K562 (cell line): Measurements from ENCODE around the gene DHRS13. TPM values are rescaled to one million over a fixed set of nuclear protein-coding genes. Genes with fewer than 3 reads are reported as not detected.

Experiments used
- CBX5 ChIP-seq: IDR thresholded peaks from 2 replicates; pipeline ENCODE4 v1.6.1; 2014; ENCODE audit warnings: low read depth, borderline replicate concordance
- EZH2 ChIP-seq: IDR thresholded peaks from 2 replicates; pipeline ENCODE4 v1.6.1; 2012; ENCODE audit warnings: low read depth, mild to moderate bottlenecking, inconsistent platforms, low read length, borderline replicate concordance
- GTF3C2 ChIP-seq: IDR thresholded peaks from 3 replicates; pipeline ENCODE4 v1.6.1; 2011; ENCODE audit warnings: borderline replicate concordance, mild to moderate bottlenecking, moderate library complexity; ENCODE audit not compliant: insufficient read length; ENCODE audit errors: extremely low read depth
- HINFP ChIP-seq: fragments of 450-650 bp; conservative IDR thresholded peaks from 2 replicates; pipeline ENCODE4 v1.6.1; 2016; ENCODE audit warnings: missing genetic modification characterization, low read depth, mild to moderate bottlenecking, control low read depth, missing compliant biosample characterization
- HMG20A ChIP-seq: fragments of 450-650 bp; formaldehyde crosslinking; conservative IDR thresholded peaks from 2 replicates; pipeline ENCODE4 v1.4.0; 2020; ENCODE audit warnings: mild to moderate bottlenecking, mixed read lengths
- IRF9 ChIP-seq: fragments of 450-650 bp; IDR thresholded peaks from 2 replicates; pipeline ENCODE4 v1.6.1; 2016; ENCODE audit warnings: missing biosample characterization, missing genetic modification characterization
- NELFE ChIP-seq: IDR thresholded peaks from 2 replicates; pipeline ENCODE4 v1.6.1; 2011; ENCODE audit warnings: mild to moderate bottlenecking; ENCODE audit not compliant: insufficient read depth, insufficient read length
- POU5F1 ChIP-seq: fragments of 150-350 bp; IDR thresholded peaks from 2 replicates; pipeline ENCODE4 v1.6.1; 2014; ENCODE audit warnings: borderline replicate concordance, low read length, low read depth, mild to moderate bottlenecking; ENCODE audit not compliant: partially characterized antibody
- PTTG1 ChIP-seq: fragments of 450-650 bp; IDR thresholded peaks from 2 replicates; pipeline ENCODE4 v1.6.1; 2016; ENCODE audit warnings: low read depth, mild to moderate bottlenecking, missing genetic modification characterization, missing compliant biosample characterization
- RBM34 ChIP-seq: fragments of 200-400 bp; formaldehyde crosslinking; IDR thresholded peaks from 2 replicates; pipeline ENCODE4 v1.6.1; 2018; ENCODE audit warnings: low read length, borderline replicate concordance; ENCODE audit not compliant: insufficient read depth
- TCFL5 ChIP-seq: fragments of 250-450 bp; sonication (Bioruptor Pico); conservative IDR thresholded peaks from 2 replicates; pipeline ENCODE4 v1.6.1; 2021; ENCODE audit warnings: mild to moderate bottlenecking, moderate library complexity, matching md5 sums
- TEAD2 ChIP-seq: fragments of 450-650 bp; IDR thresholded peaks from 2 replicates; pipeline ENCODE4 v1.6.1; 2016; ENCODE audit warnings: missing genetic modification characterization, control low read depth, missing compliant biosample characterization
- ZKSCAN3 ChIP-seq: fragments of 250-450 bp; sonication (Bioruptor Pico); IDR thresholded peaks from 2 replicates; pipeline ENCODE4 v1.4.0; 2020
- ZNF174 ChIP-seq: fragments of 250-450 bp; sonication (Bioruptor Pico); IDR thresholded peaks from 2 replicates; pipeline ENCODE4 v1.4.0; 2020; ENCODE audit warnings: mild to moderate bottlenecking
- ZNF232 ChIP-seq: sonication (generic); formaldehyde crosslinking; IDR thresholded peaks from 2 replicates; pipeline ENCODE4 v1.8.0; 2022; ENCODE audit warnings: mild to moderate bottlenecking, missing genetic modification reagents
- polyA plus RNA-seq, 8 experiments: library from polyadenylated mRNA; depleted of rRNA in 4 of 8; stranded (reverse) in 5 of 8; unstranded in 3 of 8; fragments of >200 nt; fragmentation: Nextera tagmentation in 2 of 8; fragmentation: Illumina TruSeq in 1 of 8; extraction: Ambion mirVana in 2 of 8; extraction: Trizol in 1 of 8; gene quantifications; 2 replicates each; pipeline versions ENCODE4 v1.2.1 to v1.2.3, GENCODE V29; 2011 to 2014; ENCODE audit warnings: inconsistent platforms in 1 of 8, missing spikeins in 1 of 8
- total RNA-seq, 7 experiments: library from RNA; depleted of rRNA in 6 of 7; stranded (reverse); fragments of >200 nt in 6 of 7; fragmentation: Illumina TruSeq in 2 of 7; extraction: Trizol in 2 of 7; gene quantifications; 2 replicates each; pipeline versions ENCODE4 v1.2.1 to v1.2.3, GENCODE V29; 2011 to 2021; ENCODE audit warnings: low replicate concordance in 1 of 7
- TF ChIP-seq, protein P1 (sequence below): fragments of 450-650 bp; formaldehyde crosslinking; IDR thresholded peaks from 2 replicates; pipeline ENCODE4 v1.4.0; 2020; ENCODE audit warnings: mild to moderate bottlenecking, moderate library complexity
- TF ChIP-seq, protein P2 (sequence below): fragments of 250-450 bp; sonication (Bioruptor Pico); IDR thresholded peaks from 2 replicates; pipeline ENCODE4 v1.8.0; 2022; ENCODE audit warnings: moderate library complexity, mild to moderate bottlenecking, inconsistent platforms
- TF ChIP-seq, protein P3 (sequence below): fragments of 250-450 bp; sonication (Bioruptor Pico); IDR thresholded peaks from 2 replicates; pipeline ENCODE4 v1.8.0; 2022; ENCODE audit warnings: moderate library complexity, mild to moderate bottlenecking, inconsistent platforms

The DHRS13 gene
- total and polyA plus RNA-seq, 9 of the 15 experiments (the other 6 are each of a cell fraction or from before 2014, with no cell fraction given): 0.32 to 52.3 (median 34.3) TPM; not detected in 1

DNA sequence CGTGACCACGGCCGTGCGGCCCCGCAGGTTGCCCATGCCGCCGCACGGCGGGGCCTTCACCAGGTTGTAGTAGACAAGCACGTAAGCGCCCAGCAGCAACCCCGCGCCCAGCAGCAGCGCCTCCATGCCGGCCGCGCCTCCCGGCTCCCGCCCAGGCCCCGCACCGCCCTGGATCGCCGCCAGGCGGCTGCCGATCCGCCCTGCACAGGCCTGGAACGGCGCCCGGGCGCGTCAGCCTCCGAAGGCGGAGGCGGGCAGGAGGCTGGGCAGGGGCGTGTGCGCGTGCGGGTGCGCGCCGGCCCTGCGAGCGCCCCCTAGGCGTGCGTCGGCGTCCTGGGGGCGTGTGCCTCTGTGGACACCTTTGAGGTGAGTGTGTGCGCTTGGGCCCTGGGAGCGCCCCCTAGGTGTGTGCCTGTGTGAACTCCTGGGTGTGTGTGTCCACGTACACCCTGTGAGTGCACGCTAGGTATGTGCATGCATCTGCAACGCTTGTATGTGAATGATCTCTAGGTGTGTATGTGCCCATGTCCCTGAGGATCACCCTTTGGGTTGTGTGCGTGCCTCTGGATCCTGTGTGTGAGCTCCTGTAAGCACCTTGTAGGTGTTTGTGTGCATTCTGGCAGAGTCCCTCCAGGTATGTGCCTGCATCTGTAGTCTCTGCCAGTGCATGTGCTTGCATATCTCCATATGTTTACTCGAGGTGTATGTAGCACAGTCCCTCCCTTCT, at the start of gene DHRS13 (continued):
- TF ChIP-seq, protein P1, sequence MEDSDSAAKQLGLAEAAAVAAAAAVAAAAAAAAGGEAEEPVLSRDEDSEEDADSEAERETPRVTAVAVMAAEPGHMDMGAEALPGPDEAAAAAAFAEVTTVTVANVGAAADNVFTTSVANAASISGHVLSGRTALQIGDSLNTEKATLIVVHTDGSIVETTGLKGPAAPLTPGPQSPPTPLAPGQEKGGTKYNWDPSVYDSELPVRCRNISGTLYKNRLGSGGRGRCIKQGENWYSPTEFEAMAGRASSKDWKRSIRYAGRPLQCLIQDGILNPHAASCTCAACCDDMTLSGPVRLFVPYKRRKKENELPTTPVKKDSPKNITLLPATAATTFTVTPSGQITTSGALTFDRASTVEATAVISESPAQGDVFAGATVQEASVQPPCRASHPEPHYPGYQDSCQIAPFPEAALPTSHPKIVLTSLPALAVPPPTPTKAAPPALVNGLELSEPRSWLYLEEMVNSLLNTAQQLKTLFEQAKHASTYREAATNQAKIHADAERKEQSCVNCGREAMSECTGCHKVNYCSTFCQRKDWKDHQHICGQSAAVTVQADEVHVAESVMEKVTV (CRISPR knock-in tag): peak; percentile 42; the same call in 1 of the 2 replicates
- no peak for TF ChIP-seq ZKSCAN3 (CRISPR knock-in tag)
- no peak for TF ChIP-seq HMG20A (CRISPR knock-in tag)
- TF ChIP-seq PTTG1 (tag): no peak
- no peak for TF ChIP-seq CBX5
- TF ChIP-seq HINFP: no peak
- TF ChIP-seq ZNF232: 0 out of 2 replicates have a peak, but pooled peaks have one; percentile 3
- TF ChIP-seq POU5F1: no peak
- TF ChIP-seq GTF3C2: no peak
- TF ChIP-seq RBM34: no peak
- no peak for TF ChIP-seq ZNF174
- TF ChIP-seq, protein P2, sequence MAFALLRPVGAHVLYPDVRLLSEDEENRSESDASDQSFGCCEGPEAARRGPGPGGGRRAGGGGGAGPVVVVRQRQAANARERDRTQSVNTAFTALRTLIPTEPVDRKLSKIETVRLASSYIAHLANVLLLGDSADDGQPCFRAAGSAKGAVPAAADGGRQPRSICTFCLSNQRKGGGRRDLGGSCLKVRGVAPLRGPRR (CRISPR knock-in tag): no peak; the same call in 1 of the 2 replicates
- no peak for TF ChIP-seq IRF9 (tag)
- no peak for TF ChIP-seq NELFE
- TF ChIP-seq EZH2: no peak
- TF ChIP-seq, protein P3, sequence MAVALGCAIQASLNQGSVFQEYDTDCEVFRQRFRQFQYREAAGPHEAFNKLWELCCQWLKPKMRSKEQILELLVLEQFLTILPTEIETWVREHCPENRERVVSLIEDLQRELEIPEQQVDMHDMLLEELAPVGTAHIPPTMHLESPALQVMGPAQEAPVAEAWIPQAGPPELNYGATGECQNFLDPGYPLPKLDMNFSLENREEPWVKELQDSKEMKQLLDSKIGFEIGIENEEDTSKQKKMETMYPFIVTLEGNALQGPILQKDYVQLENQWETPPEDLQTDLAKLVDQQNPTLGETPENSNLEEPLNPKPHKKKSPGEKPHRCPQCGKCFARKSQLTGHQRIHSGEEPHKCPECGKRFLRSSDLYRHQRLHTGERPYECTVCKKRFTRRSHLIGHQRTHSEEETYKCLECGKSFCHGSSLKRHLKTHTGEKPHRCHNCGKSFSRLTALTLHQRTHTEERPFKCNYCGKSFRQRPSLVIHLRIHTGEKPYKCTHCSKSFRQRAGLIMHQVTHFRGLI: no peak
- TF ChIP-seq TCFL5 (CRISPR knock-in tag): no peak
- no peak for TF ChIP-seq TEAD2
